CD1c-positive myeloid dendritic cell (primary cell): ENCODE measurements around the gene RAMP1.

Source experiments
- DNase-seq: peaks from one replicate; pipeline ENCODE4 v3.0.0-alpha.2; 2016; ENCODE audit errors: extremely low spot score

Gene RAMP1

GRCh38 chr2:237895544-237896506 lies 36.4 kb downstream of the RAMP1 start:
- no peak for DNase-seq

- no peak for DNase-seq
These were observed 37.1 kb downstream of the RAMP1 start for GRCh38 chr2:237896507-237896892.

DNA sequence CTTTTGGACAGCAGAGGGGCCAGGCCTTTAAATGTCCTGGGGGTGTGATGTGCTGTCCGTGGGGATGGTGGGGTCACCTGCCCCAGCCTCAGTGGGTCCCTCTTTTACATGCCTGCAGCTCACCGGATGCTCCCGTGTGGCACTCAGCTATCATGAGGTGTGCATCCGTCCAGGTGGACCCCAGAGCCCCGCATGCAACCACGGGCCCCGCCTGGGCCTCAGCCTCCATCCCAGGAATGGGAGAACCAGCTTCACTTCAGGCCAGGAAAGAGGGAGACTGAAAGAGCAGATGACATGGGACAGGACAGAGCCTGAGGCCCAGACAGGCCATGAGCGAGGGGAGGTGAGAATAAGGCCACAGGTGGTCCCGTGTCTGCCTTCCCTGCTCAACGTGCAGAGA lies 37.5 kb downstream of the RAMP1 start:
- DNase-seq = no peak

- peak; percentile 39 for DNase-seq
These were observed 38.6 kb downstream of the RAMP1 start for GRCh38 chr2:237898057-237898414.

- DNase-seq = no peak
These were observed 41.7 kb downstream of the RAMP1 start for GRCh38 chr2:237900891-237901831.

DNA sequence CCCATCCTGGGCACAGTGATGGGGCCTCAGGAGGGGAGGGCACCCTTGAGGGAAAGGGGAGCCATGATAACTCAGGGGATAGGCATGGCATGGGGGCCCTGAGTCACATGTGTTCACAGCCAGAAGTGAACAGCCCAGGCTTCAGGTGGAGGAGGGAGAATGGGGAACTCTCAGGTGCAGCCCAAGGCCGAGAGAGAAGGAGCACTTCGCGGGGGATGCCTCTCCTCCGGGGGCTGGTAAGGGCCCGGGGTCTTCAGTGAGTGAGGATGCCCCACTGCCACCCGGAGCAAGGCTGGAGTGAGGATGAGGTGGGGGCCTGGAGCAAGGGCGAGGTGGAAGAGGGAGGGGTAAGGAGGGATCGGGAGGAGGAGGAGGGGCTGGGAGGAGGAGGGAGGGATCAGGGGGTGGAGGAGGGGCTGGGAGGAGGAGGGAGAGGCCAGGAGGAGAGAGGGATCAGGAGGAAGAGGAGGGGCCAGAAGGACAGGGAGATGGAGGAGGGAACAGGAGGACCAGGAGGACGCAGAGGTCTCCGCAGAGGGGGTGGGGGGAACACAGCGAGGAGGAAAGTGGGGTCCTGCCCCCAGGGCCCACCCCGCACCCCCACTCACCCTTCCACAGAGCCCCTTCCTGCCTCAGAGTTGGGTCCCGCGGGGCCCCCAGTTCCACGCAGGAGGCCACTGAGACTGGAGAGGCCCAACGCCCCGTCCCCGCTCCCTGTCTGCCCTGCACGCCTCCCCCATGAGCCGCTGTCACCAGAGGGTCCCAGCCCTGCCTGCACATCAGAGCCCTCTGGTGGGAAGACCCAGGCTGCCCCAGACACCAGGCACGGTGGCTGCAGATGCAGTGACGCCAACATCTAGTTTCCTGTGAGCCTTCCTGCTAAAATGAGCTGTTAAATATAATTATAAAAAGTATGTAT lies 42.8 kb downstream of the RAMP1 start:
- DNase-seq = no peak

DNA sequence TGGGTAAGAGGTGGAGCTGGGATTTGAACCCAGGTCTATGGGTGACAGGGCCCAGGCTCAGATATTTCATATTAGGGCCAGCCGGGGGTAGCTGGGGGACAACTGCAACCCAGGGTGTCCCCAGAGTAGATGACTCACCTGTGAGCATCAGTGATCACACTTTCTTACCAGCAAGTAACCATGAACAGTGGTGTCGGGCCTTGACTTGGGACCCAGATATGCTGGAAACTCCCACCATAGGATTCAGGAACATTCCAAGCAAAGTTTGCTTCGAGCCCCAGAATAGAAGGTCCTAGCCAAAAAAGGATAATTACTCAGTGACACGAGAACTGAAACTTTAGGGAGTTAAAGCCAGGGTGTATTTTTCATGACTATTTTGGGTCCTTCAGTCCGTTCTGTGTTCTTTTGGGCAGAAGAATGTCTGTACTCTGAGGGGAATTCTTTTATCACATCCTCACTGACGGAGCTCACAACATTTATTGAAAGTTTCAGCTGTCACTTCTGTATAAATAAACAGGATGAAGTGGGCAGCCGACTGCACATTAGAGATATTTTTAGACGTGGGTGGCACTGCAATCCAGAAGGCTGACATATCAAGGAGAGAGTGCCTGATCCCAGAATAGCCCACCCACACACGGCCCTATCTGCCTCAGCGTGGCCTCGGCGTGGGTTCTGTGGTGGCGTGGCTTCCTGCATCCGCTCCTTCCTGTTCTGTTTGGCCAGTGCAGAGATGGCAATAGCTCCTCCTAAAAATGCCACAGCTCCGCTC lies 45.6 kb downstream of the RAMP1 start:
- peak; percentile 93 for DNase-seq

GRCh38 chr2:237907144-237907543 lies 47.7 kb downstream of the RAMP1 start:
- DNase-seq = no peak

- no peak for DNase-seq
These were observed 49.8 kb downstream of the RAMP1 start for GRCh38 chr2:237909075-237909695.

- no peak for DNase-seq
These were observed 50.5 kb downstream of the RAMP1 start for GRCh38 chr2:237909801-237910475.

DNA sequence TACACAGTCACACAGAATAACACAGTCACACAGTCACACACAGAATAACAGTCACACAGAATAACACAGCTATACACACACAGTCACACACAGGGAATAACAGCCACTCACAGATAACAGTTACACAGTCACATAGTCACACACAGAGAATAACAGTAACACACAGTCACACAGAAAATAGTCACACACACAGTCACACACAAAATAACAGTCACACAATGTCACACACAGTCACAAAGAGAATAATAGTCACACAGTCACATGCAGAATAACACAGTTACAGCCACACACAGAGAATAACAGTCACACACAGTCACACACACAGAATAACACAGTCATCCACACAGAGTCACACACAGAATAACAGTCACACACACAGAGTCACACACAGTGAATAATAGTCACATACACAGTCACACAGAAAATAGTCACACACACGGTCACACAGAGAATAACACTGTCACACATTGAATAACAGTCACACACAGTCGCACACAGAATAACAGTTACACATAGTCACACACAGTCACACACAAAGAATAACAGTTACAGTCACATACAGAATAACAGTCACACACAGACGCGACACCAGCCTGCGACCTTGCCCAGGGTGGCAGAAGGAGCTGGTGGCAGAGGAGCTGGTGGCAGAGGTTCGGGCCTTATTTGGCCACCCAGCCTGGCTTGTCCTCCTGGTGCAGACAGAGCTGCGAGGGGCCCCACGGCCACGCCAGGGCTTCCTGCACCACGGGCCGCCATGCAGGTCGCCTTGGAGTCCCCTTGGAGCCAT lies 51.3 kb downstream of the RAMP1 start:
- DNase-seq = no peak

DNA sequence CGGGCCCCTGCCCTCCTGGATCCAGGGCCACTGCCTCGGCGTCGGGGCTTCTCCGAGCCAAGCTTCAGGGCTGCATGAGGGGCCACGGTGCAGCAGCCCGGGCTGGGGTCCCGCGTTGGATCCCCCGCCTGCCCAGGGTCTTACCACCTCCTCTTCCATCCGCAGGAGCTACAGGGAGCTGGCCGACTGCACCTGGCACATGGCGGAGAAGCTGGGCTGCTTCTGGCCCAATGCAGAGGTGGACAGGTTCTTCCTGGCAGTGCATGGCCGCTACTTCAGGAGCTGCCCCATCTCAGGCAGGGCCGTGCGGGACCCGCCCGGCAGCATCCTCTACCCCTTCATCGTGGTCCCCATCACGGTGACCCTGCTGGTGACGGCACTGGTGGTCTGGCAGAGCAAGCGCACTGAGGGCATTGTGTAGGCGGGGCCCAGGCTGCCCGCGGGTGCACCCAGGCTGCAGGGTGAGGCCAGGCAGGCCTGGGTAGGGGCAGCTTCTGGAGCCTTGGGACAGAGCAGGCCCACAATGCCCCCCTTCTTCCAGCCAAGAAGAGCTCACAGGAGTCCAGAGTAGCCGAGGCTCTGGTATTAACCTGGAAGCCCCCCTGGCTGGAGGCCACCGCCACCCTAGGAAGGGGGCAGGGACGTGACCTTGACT lies 52.1 kb downstream of the RAMP1 start:
- DNase-seq = no peak

- no peak for DNase-seq
These were observed 53.1 kb downstream of the RAMP1 start for GRCh38 chr2:237912271-237913192.

GRCh38 chr2:237913193-237913917 lies 53.9 kb downstream of the RAMP1 start:
- DNase-seq = no peak

DNA sequence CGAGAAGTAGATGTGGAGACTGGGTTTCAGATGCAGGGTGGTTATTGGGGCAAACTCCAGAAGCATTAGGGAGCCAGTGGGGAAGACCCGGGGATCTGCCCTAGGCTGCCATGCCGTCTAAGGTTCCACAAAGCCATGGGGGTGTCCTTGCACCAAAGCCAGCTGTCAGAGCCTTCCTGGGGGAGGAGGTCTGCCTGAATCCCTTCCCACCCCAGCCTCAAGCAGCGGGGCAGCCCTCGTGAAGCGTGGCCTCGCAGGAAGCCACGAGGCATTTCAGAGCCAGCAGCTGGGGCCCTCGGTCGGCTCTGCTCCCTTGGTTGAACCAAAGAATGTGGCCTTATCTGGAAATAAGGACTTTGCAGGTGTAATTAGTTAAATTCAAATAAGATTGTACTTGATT lies 56.2 kb downstream of the RAMP1 start:
- DNase-seq = no peak

- DNase-seq = no peak
These were observed 56.9 kb downstream of the RAMP1 start for GRCh38 chr2:237916296-237916695.
